Activated gamma-delta T cell treated with anti-CD3 and anti-CD28 coated beads, Interleukin-2, amount 50 U/mL, for 16 hours (primary cell): ENCODE results near the gene UXT.
"Not testable (repeated sequence)": the region's sequence is repeated elsewhere in the genome, so short reads cannot be mapped to it uniquely, and the experiment has no call there.

Experiments used
- DNase-seq: peaks from one replicate; pipeline ENCODE4 v3.0.0-alpha.2; 2020; ENCODE audit warnings: low read depth

UXT gene

GRCh38 chrX:47614618-47615017 is 44.4 kb downstream of the UXT start:
- no peak for DNase-seq

- no peak for DNase-seq
Observed at GRCh38 chrX:47613082-47613481, 45.9 kb downstream of the UXT start.

- DNase-seq = no peak
Observed at GRCh38 chrX:47612418-47612817, 46.6 kb downstream of the UXT start.

GRCh38 chrX:47611926-47612325 is 47.1 kb downstream of the UXT start:
- no peak for DNase-seq

GRCh38 chrX:47611489-47611888 is 47.5 kb downstream of the UXT start:
- DNase-seq = no peak

GRCh38 chrX:47610511-47610910 is 48.5 kb downstream of the UXT start:
- no peak for DNase-seq

GRCh38 chrX:47608130-47608810 is 50.7 kb downstream of the UXT start:
- no peak for DNase-seq

- DNase-seq = no peak
Observed at GRCh38 chrX:47607091-47607490, 51.9 kb downstream of the UXT start.

- DNase-seq = no peak
Observed at GRCh38 chrX:47605024-47605423, 54.0 kb downstream of the UXT start.

GRCh38 chrX:47603125-47603524 is 55.9 kb downstream of the UXT start:
- DNase-seq = not testable (repeated sequence)
